CD14-positive monocyte (primary cell): ENCODE measurements around the gene SYNGR4. TPM values are rescaled to one million over a fixed set of nuclear protein-coding genes. Genes with fewer than 3 reads are reported as not detected.

Experiments
- DNase-seq, 3 donors: peaks; one replicate each; pipeline ENCODE4 v3.0.0-alpha.2; 2011 to 2022
- H2AFZ ChIP-seq: 2 replicates; pipeline ENCODE4 v1.6.0; 2012; ENCODE audit warnings: mild to moderate bottlenecking, low read depth, low read length, inconsistent platforms; ENCODE audit not compliant: insufficient read depth, poor library complexity, severe bottlenecking
- H3K27ac ChIP-seq, 2 donors: 1 replicate in 1 of 2; 2 replicates in 1 of 2; pipeline ENCODE4 v1.5.1; 2012 to 2013; ENCODE audit warnings: low read length in 2 of 2, control low read depth in 1 of 2, inconsistent platforms in 1 of 2, low read depth in 1 of 2, mild to moderate bottlenecking in 1 of 2
- H3K27me3 ChIP-seq, 2 donors: one replicate each; pipeline versions ENCODE4 v1.6.0 to v1.6.1; 2011 to 2013; ENCODE audit warnings: low read length in 2 of 2; ENCODE audit not compliant: control insufficient read depth in 2 of 2, insufficient read depth in 2 of 2
- H3K36me3 ChIP-seq, 2 donors: replicated peaks in 1 of 2; 1 replicate in 1 of 2; 2 replicates in 1 of 2; pipeline versions ENCODE4 v1.5.1 to v1.6.1; 2012 to 2013; ENCODE audit warnings: low read length in 2 of 2, control low read depth in 1 of 2, inconsistent platforms in 1 of 2, mild to moderate bottlenecking in 1 of 2; ENCODE audit not compliant: insufficient read depth in 2 of 2, control insufficient read depth in 1 of 2
- H3K4me1 ChIP-seq, 2 donors: 1 replicate in 1 of 2; 2 replicates in 1 of 2; pipeline versions ENCODE4 v1.5.1 to v1.6.1; 2012 to 2013; ENCODE audit warnings: low read length in 2 of 2, control low read depth in 1 of 2, inconsistent platforms in 1 of 2, mild to moderate bottlenecking in 1 of 2, moderate library complexity in 1 of 2; ENCODE audit not compliant: insufficient read depth in 2 of 2, control insufficient read depth in 1 of 2
- H3K4me2 ChIP-seq: replicated peaks from 2 replicates; pipeline ENCODE3; 2012; ENCODE audit warnings: low read length, moderate library complexity, mild to moderate bottlenecking; ENCODE audit not compliant: poor library complexity, severe bottlenecking; ENCODE audit errors: extremely low read depth
- H3K4me3 ChIP-seq, 3 experiments: fragments of 200-600 bp in 1 of 3; sonication (generic) in 1 of 3; replicated peaks in 1 of 3; 1 replicate in 2 of 3; 2 replicates in 1 of 3; pipeline ENCODE4 v1.5.1; 2011 to 2013; ENCODE audit warnings: low read length in 3 of 3, mild to moderate bottlenecking in 3 of 3, control low read depth in 2 of 3, low read depth in 2 of 3, inconsistent platforms in 1 of 3, moderate library complexity in 1 of 3
- H3K79me2 ChIP-seq: 2 replicates; pipeline ENCODE4 v1.6.0; 2012; ENCODE audit warnings: mild to moderate bottlenecking, control low read depth, inconsistent platforms, low read length, moderate library complexity; ENCODE audit not compliant: insufficient read depth
- H3K9ac ChIP-seq: 2 replicates; pipeline ENCODE4 v1.6.0; 2017; ENCODE audit warnings: low read length, mild to moderate bottlenecking; ENCODE audit not compliant: insufficient read depth, poor library complexity, severe bottlenecking
- H3K9me3 ChIP-seq, 2 donors: replicated peaks in 1 of 2; 1 replicate in 1 of 2; 2 replicates in 1 of 2; pipeline versions ENCODE4 v1.5.1 to v1.6.1; 2012 to 2013; ENCODE audit warnings: low read length in 2 of 2, control low read depth in 1 of 2; ENCODE audit not compliant: control insufficient read depth in 1 of 2, insufficient read depth in 1 of 2
- H4K20me1 ChIP-seq: 2 replicates; pipeline ENCODE4 v1.6.0; 2012; ENCODE audit warnings: mild to moderate bottlenecking, low read length, control low read depth, moderate library complexity; ENCODE audit not compliant: insufficient read depth
- H3K27ac Mint-ChIP-seq, 7 donors: one replicate each; pipeline ENCODE4 v1.8.0; 2020; ENCODE audit warnings: mild to moderate bottlenecking in 7 of 7, mixed read lengths in 7 of 7, moderate library complexity in 6 of 7, inconsistent platforms in 2 of 7
- H3K27me3 Mint-ChIP-seq, 3 donors: one replicate each; pipeline ENCODE4 v1.8.0; 2021 to 2022; ENCODE audit warnings: low read depth in 3 of 3, mild to moderate bottlenecking in 3 of 3, mixed read lengths in 3 of 3, moderate library complexity in 3 of 3, inconsistent platforms in 1 of 3
- H3K36me3 Mint-ChIP-seq, 2 donors: one replicate each; pipeline ENCODE4 v1.8.0; 2020; ENCODE audit warnings: mixed read lengths in 2 of 2, inconsistent platforms in 1 of 2, mild to moderate bottlenecking in 1 of 2
- H3K4me1 Mint-ChIP-seq: one replicate; pipeline ENCODE4 v1.8.0; 2020; ENCODE audit warnings: mild to moderate bottlenecking, mixed read lengths
- H3K4me3 Mint-ChIP-seq, 2 donors: one replicate each; pipeline ENCODE4 v1.8.0; 2020; ENCODE audit warnings: mild to moderate bottlenecking in 2 of 2, mixed read lengths in 2 of 2, moderate library complexity in 1 of 2
- H3K9me3 Mint-ChIP-seq, 7 donors: one replicate each; pipeline ENCODE4 v1.8.0; 2020 to 2022; ENCODE audit warnings: mixed read lengths in 7 of 7, mild to moderate bottlenecking in 6 of 7, moderate library complexity in 6 of 7, inconsistent platforms in 2 of 7
- WGBS: methylation state at CpG from one replicate; pipeline ENCODE4 v1.1.5; 2013; ENCODE audit warnings: missing lambda C conversion rate; ENCODE audit not compliant: insufficient coverage; 5-methylcytosine and 5-hydroxymethylcytosine counted together
- intact Hi-C, 2 donors: fragments of 100-400 bp; cut with micrococcal nuclease; formaldehyde crosslinking; loops; one replicate each; pipeline versions ENCODE4 v1.15.0 to v1.15.1; 2023
- polyA plus RNA-seq, 3 donors: library from polyadenylated mRNA; depleted of rRNA in 1 of 3; unstranded in 2 of 3; stranded (reverse) in 1 of 3; fragments of 300-500 nt in 2 of 3; fragments of >200 nt in 1 of 3; fragmentation: Illumina TruSeq in 2 of 3; gene quantifications; 1 replicate in 2 of 3; 2 replicates in 1 of 3; pipeline ENCODE4 v1.2.3, GENCODE V29; 2012 to 2021
- TF ChIP-seq, protein P1 (sequence below): fragments of 200-600 bp; IDR thresholded peaks from one replicate; pipeline ENCODE4 v1.8.0; 2022; ENCODE audit warnings: antibody characterized with exemption, mild to moderate bottlenecking

Gene SYNGR4
- polyA plus RNA-seq, 3 donors = not detected

DNA sequence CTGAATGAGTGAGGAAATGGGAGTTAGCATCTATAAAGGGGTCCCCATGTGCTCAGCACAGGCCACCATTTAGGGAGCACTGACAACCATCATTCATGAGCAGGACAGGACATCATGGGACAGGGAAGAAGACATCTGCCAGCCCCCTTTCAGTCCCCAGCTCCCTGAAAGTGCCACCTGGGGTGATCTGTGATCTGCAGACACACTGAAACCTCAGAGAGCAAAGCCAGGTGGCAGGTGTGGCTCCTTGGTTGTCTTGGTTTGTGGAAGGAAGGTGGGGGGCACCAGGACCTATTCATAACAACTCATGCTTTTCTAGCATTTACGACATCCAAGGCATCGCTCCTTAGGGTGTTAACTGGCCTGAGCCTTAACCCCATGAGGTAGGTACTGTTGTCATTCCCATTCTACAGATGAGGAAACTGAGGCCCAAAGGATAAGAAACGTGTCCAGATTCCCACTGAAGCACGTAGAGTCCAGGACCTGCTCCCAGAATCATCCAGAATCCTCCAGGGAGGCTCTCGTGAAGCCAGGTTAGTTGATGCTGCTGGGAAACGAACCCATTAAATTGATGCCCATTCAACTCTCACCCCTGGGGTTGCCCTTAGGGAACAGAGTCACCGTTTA is 21.4 kb downstream of the SYNGR4 start:
- Histone ChIP-seq H3K4me1 (peaks cover 8 to 12% of the 10 kb centered on the region in 2 donors), H3K9me3 (no peaks in the 10 kb centered on the region), H3K79me2 (peaks cover 13% of the 10 kb centered on the region), H3K4me3 (no peak overlapping the region), H4K20me1 (peaks cover 5% of the 10 kb centered on the region), H3K4me2 (no peak overlapping the region), H3K9ac (no peak overlapping the region), H3K27me3 (no peaks in the 10 kb centered on the region), H3K36me3 (peaks cover 50 to 88% of the 10 kb centered on the region in 2 donors), H2AFZ (no peak overlapping the region), H3K27ac (no peak overlapping the region)
- H3K27ac Mint-ChIP-seq = peak overlapping the region in 2 of 7 donors; percentile 30 to 46
- TF ChIP-seq, protein P1, sequence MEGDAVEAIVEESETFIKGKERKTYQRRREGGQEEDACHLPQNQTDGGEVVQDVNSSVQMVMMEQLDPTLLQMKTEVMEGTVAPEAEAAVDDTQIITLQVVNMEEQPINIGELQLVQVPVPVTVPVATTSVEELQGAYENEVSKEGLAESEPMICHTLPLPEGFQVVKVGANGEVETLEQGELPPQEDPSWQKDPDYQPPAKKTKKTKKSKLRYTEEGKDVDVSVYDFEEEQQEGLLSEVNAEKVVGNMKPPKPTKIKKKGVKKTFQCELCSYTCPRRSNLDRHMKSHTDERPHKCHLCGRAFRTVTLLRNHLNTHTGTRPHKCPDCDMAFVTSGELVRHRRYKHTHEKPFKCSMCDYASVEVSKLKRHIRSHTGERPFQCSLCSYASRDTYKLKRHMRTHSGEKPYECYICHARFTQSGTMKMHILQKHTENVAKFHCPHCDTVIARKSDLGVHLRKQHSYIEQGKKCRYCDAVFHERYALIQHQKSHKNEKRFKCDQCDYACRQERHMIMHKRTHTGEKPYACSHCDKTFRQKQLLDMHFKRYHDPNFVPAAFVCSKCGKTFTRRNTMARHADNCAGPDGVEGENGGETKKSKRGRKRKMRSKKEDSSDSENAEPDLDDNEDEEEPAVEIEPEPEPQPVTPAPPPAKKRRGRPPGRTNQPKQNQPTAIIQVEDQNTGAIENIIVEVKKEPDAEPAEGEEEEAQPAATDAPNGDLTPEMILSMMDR = no peak
- 98% methylated on average over 5 of the region's 7 CpGs for WGBS
- no peak for DNase-seq
- peaks cover 70 to 88% of the 10 kb centered on the region in 2 donors for H3K36me3 Mint-ChIP-seq
- peaks cover 0 to 4% (median 1%) of the 10 kb centered on the region in 3 donors for H3K27me3 Mint-ChIP-seq
- intact Hi-C loops = no loop called here
- no peak overlapping the region for H3K4me3 Mint-ChIP-seq
- H3K9me3 Mint-ChIP-seq = no peaks in the 10 kb centered on the region
- H3K4me1 Mint-ChIP-seq = peaks cover 6% of the 10 kb centered on the region

- Histone ChIP-seq H3K4me3 (no peak overlapping the region), H3K27ac (no peak overlapping the region), H3K9me3 (no peaks in the 10 kb centered on the region), H2AFZ (no peak overlapping the region), H3K36me3 (peaks cover 46 to 76% of the 10 kb centered on the region in 2 donors), H3K9ac (no peak overlapping the region), H3K4me1 (peaks cover 10 to 12% of the 10 kb centered on the region in 2 donors), H4K20me1 (peaks cover 5% of the 10 kb centered on the region), H3K79me2 (peaks cover 21% of the 10 kb centered on the region), H3K27me3 (no peaks in the 10 kb centered on the region), H3K4me2 (no peak overlapping the region)
- peaks cover 62 to 74% of the 10 kb centered on the region in 2 donors for H3K36me3 Mint-ChIP-seq
- no peak for DNase-seq
- H3K4me3 Mint-ChIP-seq = no peak overlapping the region
- peaks cover 6% of the 10 kb centered on the region for H3K4me1 Mint-ChIP-seq
- H3K27ac Mint-ChIP-seq = no peak overlapping the region
- intact Hi-C loops = no loop called here
- H3K27me3 Mint-ChIP-seq = peaks cover 4 to 7% (median 4%) of the 10 kb centered on the region in 3 donors
- no CpG with 5 or more reads among the region's 3 CpGs for WGBS
- peaks cover 0 to 4% (median 0%) of the 10 kb centered on the region in 7 donors for H3K9me3 Mint-ChIP-seq
- TF ChIP-seq, protein P1 = no peak
These were observed 22.8 kb downstream of the SYNGR4 start for GRCh38 chr19:48386981-48387380.
